ENCODE measurements around the gene SPATA31D3.
"Not testable (repeated sequence)": the region's sequence is repeated elsewhere in the genome, so short reads cannot be mapped to it uniquely, and the experiment has no call there.

Gene SPATA31D3

GRCh38 chr9:81930147-81930546 lies 13.2 kb upstream of the SPATA31D3 start:
- H3K27ac ChIP-seq (ENCODE audit: low read length); H3K4me1 ChIP-seq (ENCODE audit: control insufficient read depth in 1 of 2, insufficient read depth in 2 of 2, low read length in 2 of 2); H3K9me3 ChIP-seq (ENCODE audit: control insufficient read depth in 1 of 2, low read length in 2 of 2); H3K36me3 ChIP-seq (ENCODE audit: control insufficient read depth in 1 of 2, insufficient read depth in 2 of 2, low read length in 2 of 2); H3K4me3 ChIP-seq (ENCODE audit: low read depth in 1 of 2, low read length in 2 of 2); H3K27me3 ChIP-seq (ENCODE audit: low read depth, low read length): not testable (repeated sequence)

DNA sequence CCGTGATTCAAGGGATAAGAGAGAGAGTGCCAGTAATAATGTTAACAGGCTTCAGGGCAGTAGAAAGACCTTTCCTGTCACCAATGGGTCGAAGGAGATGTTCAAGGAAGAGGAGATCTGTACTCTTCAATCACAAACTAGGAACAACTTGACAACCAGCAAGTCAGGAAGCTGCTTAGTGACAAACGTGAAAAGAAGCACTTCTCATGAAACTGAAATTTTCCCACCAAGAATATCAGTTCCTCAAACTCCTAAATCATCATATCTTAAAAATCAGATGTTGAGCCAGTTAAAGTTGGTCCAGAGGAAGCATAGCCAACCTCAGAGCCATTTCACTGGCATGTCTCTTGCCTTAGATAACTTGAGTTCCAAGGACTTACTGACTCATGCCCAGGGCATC lies 9.8 kb upstream of the SPATA31D3 start:
- H3K36me3 ChIP-seq (ENCODE audit: control insufficient read depth in 1 of 2, insufficient read depth in 2 of 2, low read length in 2 of 2); H3K4me1 ChIP-seq (ENCODE audit: control insufficient read depth in 1 of 2, insufficient read depth in 2 of 2, low read length in 2 of 2); H3K27me3 ChIP-seq (ENCODE audit: low read depth, low read length); H3K27ac ChIP-seq (ENCODE audit: low read length); H3K9me3 ChIP-seq (ENCODE audit: control insufficient read depth in 1 of 2, low read length in 2 of 2); H3K4me3 ChIP-seq (ENCODE audit: low read depth in 1 of 2, low read length in 2 of 2): not testable (repeated sequence)

GRCh38 chr9:81948650-81949049 lies 5.3 kb downstream of the SPATA31D3 start:
- H3K4me3 ChIP-seq (ENCODE audit: low read depth in 1 of 2, low read length in 2 of 2); H3K9me3 ChIP-seq (ENCODE audit: control insufficient read depth in 1 of 2, low read length in 2 of 2); H3K27ac ChIP-seq (ENCODE audit: low read length): not testable (repeated sequence)

GRCh38 chr9:81953096-81953495 lies 9.8 kb downstream of the SPATA31D3 start:
- H3K27ac ChIP-seq (ENCODE audit: low read length), result no peak overlapping the region
- no peak overlapping the region for H3K4me3 ChIP-seq (ENCODE audit: low read depth in 1 of 2, low read length in 2 of 2)
- no peaks in the 10 kb centered on the region for H3K4me1 ChIP-seq (ENCODE audit: control insufficient read depth in 1 of 2, insufficient read depth in 2 of 2, low read length in 2 of 2)
- H3K27me3 ChIP-seq (ENCODE audit: low read depth, low read length), result no peaks in the 10 kb centered on the region
- H3K9me3 ChIP-seq (ENCODE audit: control insufficient read depth in 1 of 2, low read length in 2 of 2), result peaks cover 0 to 11% of the 10 kb centered on the region in 2 donors
- H3K36me3 ChIP-seq (ENCODE audit: control insufficient read depth in 1 of 2, insufficient read depth in 2 of 2, low read length in 2 of 2), result no peaks in the 10 kb centered on the region

More at GRCh38 chr9:81948650-81949049, 5.3 kb downstream of the SPATA31D3 start:
- H3K4me1 ChIP-seq (ENCODE audit: control insufficient read depth in 1 of 2, insufficient read depth in 2 of 2, low read length in 2 of 2); H3K36me3 ChIP-seq (ENCODE audit: control insufficient read depth in 1 of 2, insufficient read depth in 2 of 2, low read length in 2 of 2); H3K27me3 ChIP-seq (ENCODE audit: low read depth, low read length): not testable (repeated sequence)

- H3K27ac ChIP-seq (ENCODE audit: low read length), result no peak overlapping the region
- H3K36me3 ChIP-seq (ENCODE audit: control insufficient read depth in 1 of 2, insufficient read depth in 2 of 2, low read length in 2 of 2), result no peaks in the 10 kb centered on the region
- H3K4me1 ChIP-seq (ENCODE audit: control insufficient read depth in 1 of 2, insufficient read depth in 2 of 2, low read length in 2 of 2), result no peaks in the 10 kb centered on the region
- peaks cover 0 to 11% of the 10 kb centered on the region in 2 donors for H3K9me3 ChIP-seq (ENCODE audit: control insufficient read depth in 1 of 2, low read length in 2 of 2)
- no peak overlapping the region for H3K4me3 ChIP-seq (ENCODE audit: low read depth in 1 of 2, low read length in 2 of 2)
- H3K27me3 ChIP-seq (ENCODE audit: low read depth, low read length), result no peaks in the 10 kb centered on the region
Observed at GRCh38 chr9:81955625-81956024, 12.3 kb downstream of the SPATA31D3 start.

GRCh38 chr9:81964218-81965171 lies 21.2 kb downstream of the SPATA31D3 start:
- H3K36me3 ChIP-seq (ENCODE audit: control insufficient read depth in 1 of 2, insufficient read depth in 2 of 2, low read length in 2 of 2), result no peaks in the 10 kb centered on the region
- no peaks in the 10 kb centered on the region for H3K27me3 ChIP-seq (ENCODE audit: low read depth, low read length)
- H3K27ac ChIP-seq (ENCODE audit: low read length), result no peak overlapping the region
- no peaks in the 10 kb centered on the region for H3K4me1 ChIP-seq (ENCODE audit: control insufficient read depth in 1 of 2, insufficient read depth in 2 of 2, low read length in 2 of 2)
- no peak overlapping the region for H3K4me3 ChIP-seq (ENCODE audit: low read depth in 1 of 2, low read length in 2 of 2)
- peaks cover 0 to 6% of the 10 kb centered on the region in 2 donors for H3K9me3 ChIP-seq (ENCODE audit: control insufficient read depth in 1 of 2, low read length in 2 of 2)

DNA sequence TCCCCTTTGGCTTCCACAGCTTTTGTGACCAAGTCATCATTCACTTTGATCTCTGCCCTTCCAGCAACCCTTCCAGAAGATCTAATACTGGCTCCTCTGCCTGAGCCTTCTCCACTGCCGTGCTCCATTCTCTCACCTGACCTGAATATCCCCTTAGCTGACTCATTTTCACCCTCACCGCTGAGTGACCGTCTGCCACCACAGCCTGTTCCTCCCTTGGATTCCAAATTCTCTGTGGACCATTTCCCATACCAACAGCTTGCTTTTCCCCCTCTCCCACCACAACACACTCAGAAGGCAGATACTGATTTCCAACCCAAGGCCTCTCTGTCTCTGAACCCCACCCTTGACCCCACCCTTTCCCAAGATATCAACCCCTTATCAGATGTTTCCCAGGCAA lies 24.7 kb downstream of the SPATA31D3 start:
- Histone ChIP-seq H3K27me3 (ENCODE audit: low read depth, low read length) (no peaks in the 10 kb centered on the region), H3K9me3 (ENCODE audit: control insufficient read depth in 1 of 2, low read length in 2 of 2) (peaks cover 0 to 6% of the 10 kb centered on the region in 2 donors), H3K27ac (ENCODE audit: low read length) (no peak overlapping the region), H3K4me3 (ENCODE audit: low read depth in 1 of 2, low read length in 2 of 2) (no peak overlapping the region), H3K4me1 (ENCODE audit: control insufficient read depth in 1 of 2, insufficient read depth in 2 of 2, low read length in 2 of 2) (no peaks in the 10 kb centered on the region), H3K36me3 (ENCODE audit: control insufficient read depth in 1 of 2, insufficient read depth in 2 of 2, low read length in 2 of 2) (no peaks in the 10 kb centered on the region)

- H3K27me3 ChIP-seq (ENCODE audit: low read depth, low read length), result no peaks in the 10 kb centered on the region
- H3K4me1 ChIP-seq (ENCODE audit: control insufficient read depth in 1 of 2, insufficient read depth in 2 of 2, low read length in 2 of 2), result no peaks in the 10 kb centered on the region
- peaks cover 0 to 6% of the 10 kb centered on the region in 2 donors for H3K9me3 ChIP-seq (ENCODE audit: control insufficient read depth in 1 of 2, low read length in 2 of 2)
- H3K36me3 ChIP-seq (ENCODE audit: control insufficient read depth in 1 of 2, insufficient read depth in 2 of 2, low read length in 2 of 2), result no peaks in the 10 kb centered on the region
- no peak overlapping the region for H3K27ac ChIP-seq (ENCODE audit: low read length)
- H3K4me3 ChIP-seq (ENCODE audit: low read depth in 1 of 2, low read length in 2 of 2), result no peak overlapping the region
Observed at GRCh38 chr9:81969971-81970370, 26.7 kb downstream of the SPATA31D3 start.

DNA sequence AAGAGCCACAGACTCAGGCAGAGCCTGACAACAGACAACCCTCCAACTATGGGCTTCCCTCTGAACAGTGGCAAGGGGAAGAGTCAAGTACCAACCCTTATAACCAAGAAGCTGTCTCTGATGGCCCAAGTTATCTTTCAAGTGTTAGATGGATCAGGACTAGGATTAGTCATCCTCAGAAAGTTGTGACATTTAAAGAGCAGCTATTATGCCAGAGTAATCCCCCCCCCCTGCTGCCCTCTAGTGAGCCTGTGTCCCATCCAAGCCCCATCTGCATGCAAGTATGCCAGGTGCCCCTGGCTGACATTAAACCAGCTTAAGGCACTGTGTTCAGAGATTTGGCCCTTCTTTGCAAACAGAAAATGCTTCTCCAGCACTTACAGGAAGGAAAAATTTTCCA lies 28.4 kb downstream of the SPATA31D3 start:
- no peaks in the 10 kb centered on the region for H3K36me3 ChIP-seq (ENCODE audit: control insufficient read depth in 1 of 2, insufficient read depth in 2 of 2, low read length in 2 of 2)
- H3K4me1 ChIP-seq (ENCODE audit: control insufficient read depth in 1 of 2, insufficient read depth in 2 of 2, low read length in 2 of 2), result no peaks in the 10 kb centered on the region
- no peaks in the 10 kb centered on the region for H3K27me3 ChIP-seq (ENCODE audit: low read depth, low read length)
- H3K9me3 ChIP-seq (ENCODE audit: control insufficient read depth in 1 of 2, low read length in 2 of 2), result peaks cover 0 to 3% of the 10 kb centered on the region in 2 donors
- H3K4me3 ChIP-seq (ENCODE audit: low read depth in 1 of 2, low read length in 2 of 2), result no peak overlapping the region
- H3K27ac ChIP-seq (ENCODE audit: low read length), result no peak overlapping the region

- H3K27ac ChIP-seq (ENCODE audit: low read length), result no peak overlapping the region
- no peak overlapping the region for H3K4me3 ChIP-seq (ENCODE audit: low read depth in 1 of 2, low read length in 2 of 2)
- no peaks in the 10 kb centered on the region for H3K27me3 ChIP-seq (ENCODE audit: low read depth, low read length)
- no peaks in the 10 kb centered on the region for H3K36me3 ChIP-seq (ENCODE audit: control insufficient read depth in 1 of 2, insufficient read depth in 2 of 2, low read length in 2 of 2)
- peaks cover 0 to 3% of the 10 kb centered on the region in 2 donors for H3K9me3 ChIP-seq (ENCODE audit: control insufficient read depth in 1 of 2, low read length in 2 of 2)
- no peaks in the 10 kb centered on the region for H3K4me1 ChIP-seq (ENCODE audit: control insufficient read depth in 1 of 2, insufficient read depth in 2 of 2, low read length in 2 of 2)
Observed at GRCh38 chr9:81974764-81975163, 31.5 kb downstream of the SPATA31D3 start.

GRCh38 chr9:81976351-81976750 lies 33.1 kb downstream of the SPATA31D3 start:
- H3K4me1 ChIP-seq (ENCODE audit: control insufficient read depth in 1 of 2, insufficient read depth in 2 of 2, low read length in 2 of 2), result no peaks in the 10 kb centered on the region
- no peaks in the 10 kb centered on the region for H3K36me3 ChIP-seq (ENCODE audit: control insufficient read depth in 1 of 2, insufficient read depth in 2 of 2, low read length in 2 of 2)
- peaks cover 0 to 3% of the 10 kb centered on the region in 2 donors for H3K9me3 ChIP-seq (ENCODE audit: control insufficient read depth in 1 of 2, low read length in 2 of 2)
- H3K27ac ChIP-seq (ENCODE audit: low read length), result no peak overlapping the region
- H3K27me3 ChIP-seq (ENCODE audit: low read depth, low read length), result no peaks in the 10 kb centered on the region
- H3K4me3 ChIP-seq (ENCODE audit: low read depth in 1 of 2, low read length in 2 of 2), result no peak overlapping the region

DNA sequence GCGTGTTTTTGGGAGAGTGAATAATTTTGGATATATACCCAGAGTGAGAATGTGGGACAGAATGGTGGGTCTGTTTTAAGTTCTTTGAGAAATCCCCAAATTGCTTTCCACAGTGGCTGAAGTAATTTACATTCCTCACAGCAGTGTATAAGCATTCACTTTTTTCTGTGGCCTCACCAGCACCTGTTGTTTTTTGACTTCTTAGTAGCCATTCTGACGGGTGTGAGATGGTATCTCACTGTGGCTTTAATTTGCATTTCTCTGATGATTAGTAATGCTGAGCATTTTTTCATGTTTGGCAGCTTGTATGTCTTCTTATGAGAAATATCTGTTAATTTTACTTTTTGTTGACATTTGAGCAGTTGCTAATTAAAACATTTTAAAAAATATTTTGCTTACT lies 35.9 kb downstream of the SPATA31D3 start:
- Histone ChIP-seq H3K36me3 (ENCODE audit: control insufficient read depth in 1 of 2, insufficient read depth in 2 of 2, low read length in 2 of 2) (no peaks in the 10 kb centered on the region), H3K27ac (ENCODE audit: low read length) (no peak overlapping the region), H3K4me1 (ENCODE audit: control insufficient read depth in 1 of 2, insufficient read depth in 2 of 2, low read length in 2 of 2) (no peaks in the 10 kb centered on the region), H3K4me3 (ENCODE audit: low read depth in 1 of 2, low read length in 2 of 2) (no peak overlapping the region), H3K27me3 (ENCODE audit: low read depth, low read length) (no peaks in the 10 kb centered on the region), H3K9me3 (ENCODE audit: control insufficient read depth in 1 of 2, low read length in 2 of 2) (no peaks in the 10 kb centered on the region)
